ENCODE results near the gene PPP1R2.

DNA sequence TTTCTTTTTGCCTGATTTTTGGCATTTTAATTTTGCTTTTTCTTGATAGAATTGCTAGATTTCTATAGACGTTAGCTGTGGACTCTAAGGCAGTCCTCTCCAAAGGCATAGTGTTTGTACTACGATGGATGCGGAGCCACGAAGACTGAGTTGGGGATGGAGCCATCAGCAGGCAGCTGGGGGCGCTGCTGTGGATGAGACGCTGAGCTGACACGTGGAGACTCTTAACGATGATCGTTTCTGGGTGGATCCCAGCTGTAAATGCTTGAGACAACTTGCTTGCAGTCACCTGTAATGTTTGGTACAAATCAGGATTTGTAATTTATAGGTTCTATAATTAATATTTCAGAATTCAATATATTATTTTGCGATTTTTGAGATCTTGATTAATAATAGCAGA lies 13.3 kb upstream of the PPP1R2 start:
- TF ChIP-seq, protein P1, sequence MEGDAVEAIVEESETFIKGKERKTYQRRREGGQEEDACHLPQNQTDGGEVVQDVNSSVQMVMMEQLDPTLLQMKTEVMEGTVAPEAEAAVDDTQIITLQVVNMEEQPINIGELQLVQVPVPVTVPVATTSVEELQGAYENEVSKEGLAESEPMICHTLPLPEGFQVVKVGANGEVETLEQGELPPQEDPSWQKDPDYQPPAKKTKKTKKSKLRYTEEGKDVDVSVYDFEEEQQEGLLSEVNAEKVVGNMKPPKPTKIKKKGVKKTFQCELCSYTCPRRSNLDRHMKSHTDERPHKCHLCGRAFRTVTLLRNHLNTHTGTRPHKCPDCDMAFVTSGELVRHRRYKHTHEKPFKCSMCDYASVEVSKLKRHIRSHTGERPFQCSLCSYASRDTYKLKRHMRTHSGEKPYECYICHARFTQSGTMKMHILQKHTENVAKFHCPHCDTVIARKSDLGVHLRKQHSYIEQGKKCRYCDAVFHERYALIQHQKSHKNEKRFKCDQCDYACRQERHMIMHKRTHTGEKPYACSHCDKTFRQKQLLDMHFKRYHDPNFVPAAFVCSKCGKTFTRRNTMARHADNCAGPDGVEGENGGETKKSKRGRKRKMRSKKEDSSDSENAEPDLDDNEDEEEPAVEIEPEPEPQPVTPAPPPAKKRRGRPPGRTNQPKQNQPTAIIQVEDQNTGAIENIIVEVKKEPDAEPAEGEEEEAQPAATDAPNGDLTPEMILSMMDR (IDR thresholded peaks at IDR 0.05; ENCODE audit: low read length), result no peak
- TF ChIP-seq EZH2 (optimal IDR thresholded peaks at IDR 0.05; ENCODE audit: low read depth, low read length), result no peak
- no peak for TF ChIP-seq EZH2phosphoT487 (IDR thresholded peaks at IDR 0.05; ENCODE audit: low read length)

All from MM.1S (cell line).